ENCODE data around the gene MMP26.

DNA sequence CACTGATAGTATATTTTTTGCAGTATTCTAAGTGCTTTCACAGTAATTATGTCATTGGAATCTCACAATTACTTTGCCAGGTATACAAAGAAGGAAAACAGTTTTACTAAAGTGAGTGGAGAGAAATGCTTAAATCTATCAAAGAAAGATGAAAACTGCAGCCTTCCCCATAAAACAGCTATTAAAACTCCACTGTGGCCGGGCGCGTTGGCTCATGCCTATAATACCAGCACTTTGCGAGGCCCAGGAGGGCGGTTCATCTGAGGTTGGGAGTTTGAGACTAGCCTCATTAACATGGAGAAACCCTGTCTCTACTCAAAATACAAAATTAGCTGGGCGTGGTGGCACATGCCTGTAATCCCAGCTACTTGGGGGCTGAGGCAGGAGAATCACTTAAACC, 41.7 kb upstream of the MMP26 start:
- TF ChIP-seq, protein P1, sequence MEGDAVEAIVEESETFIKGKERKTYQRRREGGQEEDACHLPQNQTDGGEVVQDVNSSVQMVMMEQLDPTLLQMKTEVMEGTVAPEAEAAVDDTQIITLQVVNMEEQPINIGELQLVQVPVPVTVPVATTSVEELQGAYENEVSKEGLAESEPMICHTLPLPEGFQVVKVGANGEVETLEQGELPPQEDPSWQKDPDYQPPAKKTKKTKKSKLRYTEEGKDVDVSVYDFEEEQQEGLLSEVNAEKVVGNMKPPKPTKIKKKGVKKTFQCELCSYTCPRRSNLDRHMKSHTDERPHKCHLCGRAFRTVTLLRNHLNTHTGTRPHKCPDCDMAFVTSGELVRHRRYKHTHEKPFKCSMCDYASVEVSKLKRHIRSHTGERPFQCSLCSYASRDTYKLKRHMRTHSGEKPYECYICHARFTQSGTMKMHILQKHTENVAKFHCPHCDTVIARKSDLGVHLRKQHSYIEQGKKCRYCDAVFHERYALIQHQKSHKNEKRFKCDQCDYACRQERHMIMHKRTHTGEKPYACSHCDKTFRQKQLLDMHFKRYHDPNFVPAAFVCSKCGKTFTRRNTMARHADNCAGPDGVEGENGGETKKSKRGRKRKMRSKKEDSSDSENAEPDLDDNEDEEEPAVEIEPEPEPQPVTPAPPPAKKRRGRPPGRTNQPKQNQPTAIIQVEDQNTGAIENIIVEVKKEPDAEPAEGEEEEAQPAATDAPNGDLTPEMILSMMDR (IDR thresholded peaks at IDR 0.05) = no peak
- TF ChIP-seq POLR2A (IDR thresholded peaks at IDR 0.05) = no peak

All from thyroid gland (tissue), 4 donors.